Astrocyte (in vitro differentiated cells and primary cell): Measurements from ENCODE around the gene FZR1.

ENCODE experiments used
- EZH2 ChIP-seq: IDR thresholded peaks from 2 replicates; pipeline ENCODE4 v1.6.1; 2012; ENCODE audit warnings: mild to moderate bottlenecking, low read length, inconsistent platforms; ENCODE audit not compliant: insufficient read depth
- TF ChIP-seq, protein P1 (sequence below): IDR thresholded peaks from 2 replicates; pipeline ENCODE4 v1.5.1; 2011; ENCODE audit warnings: low read depth, mild to moderate bottlenecking, inconsistent platforms, low read length, moderate library complexity; ENCODE audit not compliant: insufficient read depth

DNA sequence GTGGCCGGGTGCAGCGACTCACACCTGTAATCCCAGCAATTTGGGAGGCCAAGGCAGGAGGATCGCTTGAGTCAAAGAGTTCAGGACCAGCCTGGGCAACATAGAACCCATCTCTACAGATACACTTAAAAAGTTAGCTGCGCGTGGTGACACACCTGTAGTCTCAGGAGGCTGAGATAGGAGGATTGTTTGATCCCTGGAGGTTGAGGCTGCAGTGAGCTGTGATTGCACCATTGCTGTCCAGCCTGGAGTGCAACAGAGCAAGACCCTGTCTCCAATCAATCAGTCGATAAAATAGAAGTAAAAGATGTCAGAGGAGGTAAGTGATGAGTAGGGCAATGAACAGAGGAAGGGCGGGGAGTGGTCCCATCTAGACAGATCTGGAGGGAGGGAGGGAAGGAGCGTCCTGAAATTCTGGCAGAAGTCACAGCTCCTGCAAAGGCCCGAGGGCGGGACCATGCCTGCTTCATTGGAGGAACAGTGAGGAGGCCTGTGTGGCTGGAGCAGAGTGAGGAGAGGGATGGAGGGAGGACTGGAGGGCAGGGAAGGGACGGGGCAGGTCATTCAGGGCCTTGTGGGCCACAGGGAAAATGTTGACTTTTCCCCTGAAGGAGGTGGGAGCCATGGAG, 35.5 kb upstream of the FZR1 start:
- TF ChIP-seq, protein P1, sequence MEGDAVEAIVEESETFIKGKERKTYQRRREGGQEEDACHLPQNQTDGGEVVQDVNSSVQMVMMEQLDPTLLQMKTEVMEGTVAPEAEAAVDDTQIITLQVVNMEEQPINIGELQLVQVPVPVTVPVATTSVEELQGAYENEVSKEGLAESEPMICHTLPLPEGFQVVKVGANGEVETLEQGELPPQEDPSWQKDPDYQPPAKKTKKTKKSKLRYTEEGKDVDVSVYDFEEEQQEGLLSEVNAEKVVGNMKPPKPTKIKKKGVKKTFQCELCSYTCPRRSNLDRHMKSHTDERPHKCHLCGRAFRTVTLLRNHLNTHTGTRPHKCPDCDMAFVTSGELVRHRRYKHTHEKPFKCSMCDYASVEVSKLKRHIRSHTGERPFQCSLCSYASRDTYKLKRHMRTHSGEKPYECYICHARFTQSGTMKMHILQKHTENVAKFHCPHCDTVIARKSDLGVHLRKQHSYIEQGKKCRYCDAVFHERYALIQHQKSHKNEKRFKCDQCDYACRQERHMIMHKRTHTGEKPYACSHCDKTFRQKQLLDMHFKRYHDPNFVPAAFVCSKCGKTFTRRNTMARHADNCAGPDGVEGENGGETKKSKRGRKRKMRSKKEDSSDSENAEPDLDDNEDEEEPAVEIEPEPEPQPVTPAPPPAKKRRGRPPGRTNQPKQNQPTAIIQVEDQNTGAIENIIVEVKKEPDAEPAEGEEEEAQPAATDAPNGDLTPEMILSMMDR: no peak
- TF ChIP-seq EZH2: no peak
